ENCODE measurements around the gene PDE6H. TPM values are rescaled to one million over a fixed set of nuclear protein-coding genes. Genes with fewer than 3 reads are reported as not detected.

PDE6H gene
- total RNA-seq, 1 donor from 2014 or later: not detected

GRCh38 chr12:14962153-14962539 is 10.7 kb upstream of the PDE6H start:
- no peak for TF ChIP-seq CTCF (IDR thresholded peaks at IDR 0.05)
- Mint-ChIP-seq H3K27me3 (ENCODE audit: low read depth) (no peaks in the 10 kb centered on the region), H3K4me3 (ENCODE audit: unreplicated experiment) (no peak overlapping the region), H3K27ac (ENCODE audit: unreplicated experiment) (no peak overlapping the region), H3K36me3 (ENCODE audit: low read depth) (no peaks in the 10 kb centered on the region), H3K9me3 (ENCODE audit: low read depth) (no peaks in the 10 kb centered on the region), H3K4me1 (ENCODE audit: low read depth) (peaks cover 39% of the 10 kb centered on the region)
- no peak for DNase-seq (ENCODE audit: low spot score)

GRCh38 chr12:14962797-14963196 is 10.0 kb upstream of the PDE6H start:
- no peaks in the 10 kb centered on the region for H3K36me3 Mint-ChIP-seq (ENCODE audit: low read depth)
- DNase-seq (ENCODE audit: low spot score): no peak
- H3K27ac Mint-ChIP-seq (ENCODE audit: unreplicated experiment): no peak overlapping the region
- no peak for TF ChIP-seq CTCF (IDR thresholded peaks at IDR 0.05)
- H3K27me3 Mint-ChIP-seq (ENCODE audit: low read depth): no peaks in the 10 kb centered on the region
- no peak overlapping the region for H3K4me3 Mint-ChIP-seq (ENCODE audit: unreplicated experiment)
- H3K4me1 Mint-ChIP-seq (ENCODE audit: low read depth): peaks cover 35% of the 10 kb centered on the region
- H3K9me3 Mint-ChIP-seq (ENCODE audit: low read depth): no peaks in the 10 kb centered on the region

GRCh38 chr12:14963520-14963919 is 9.3 kb upstream of the PDE6H start:
- DNase-seq (ENCODE audit: low spot score): no peak
- no peaks in the 10 kb centered on the region for H3K27me3 Mint-ChIP-seq (ENCODE audit: low read depth)
- no peak overlapping the region for H3K4me3 Mint-ChIP-seq (ENCODE audit: unreplicated experiment)
- H3K27ac Mint-ChIP-seq (ENCODE audit: unreplicated experiment): no peak overlapping the region
- TF ChIP-seq CTCF (IDR thresholded peaks at IDR 0.05): no peak
- H3K4me1 Mint-ChIP-seq (ENCODE audit: low read depth): peaks cover 32% of the 10 kb centered on the region
- H3K9me3 Mint-ChIP-seq (ENCODE audit: low read depth): no peaks in the 10 kb centered on the region
- no peaks in the 10 kb centered on the region for H3K36me3 Mint-ChIP-seq (ENCODE audit: low read depth)

GRCh38 chr12:14964406-14964805 is 8.4 kb upstream of the PDE6H start:
- Mint-ChIP-seq H3K4me3 (ENCODE audit: unreplicated experiment) (no peak overlapping the region), H3K4me1 (ENCODE audit: low read depth) (peaks cover 26% of the 10 kb centered on the region), H3K9me3 (ENCODE audit: low read depth) (no peaks in the 10 kb centered on the region), H3K27ac (ENCODE audit: unreplicated experiment) (no peak overlapping the region), H3K36me3 (ENCODE audit: low read depth) (no peaks in the 10 kb centered on the region), H3K27me3 (ENCODE audit: low read depth) (no peaks in the 10 kb centered on the region)
- TF ChIP-seq CTCF (IDR thresholded peaks at IDR 0.05): no peak
- no peak for DNase-seq (ENCODE audit: low spot score)

- Mint-ChIP-seq H3K4me3 (ENCODE audit: unreplicated experiment) (no peak overlapping the region), H3K36me3 (ENCODE audit: low read depth) (no peaks in the 10 kb centered on the region), H3K27ac (ENCODE audit: unreplicated experiment) (no peak overlapping the region), H3K4me1 (ENCODE audit: low read depth) (peaks cover 17% of the 10 kb centered on the region), H3K9me3 (ENCODE audit: low read depth) (peaks cover 4% of the 10 kb centered on the region), H3K27me3 (ENCODE audit: low read depth) (no peaks in the 10 kb centered on the region)
- no peak for TF ChIP-seq CTCF (IDR thresholded peaks at IDR 0.05)
- DNase-seq (ENCODE audit: low spot score): no peak
These were observed 7.6 kb upstream of the PDE6H start for GRCh38 chr12:14965221-14965620.
